NCI-H187 treated with DMSO at 0.1 percent for 48 hours (cell line): Measurements from ENCODE around the gene ILDR2.

Experiments used
- DNase-seq: peaks from one replicate; lab custom pipeline; 2025; lab: John Stamatoyannopoulos, UW

The ILDR2 gene

DNA sequence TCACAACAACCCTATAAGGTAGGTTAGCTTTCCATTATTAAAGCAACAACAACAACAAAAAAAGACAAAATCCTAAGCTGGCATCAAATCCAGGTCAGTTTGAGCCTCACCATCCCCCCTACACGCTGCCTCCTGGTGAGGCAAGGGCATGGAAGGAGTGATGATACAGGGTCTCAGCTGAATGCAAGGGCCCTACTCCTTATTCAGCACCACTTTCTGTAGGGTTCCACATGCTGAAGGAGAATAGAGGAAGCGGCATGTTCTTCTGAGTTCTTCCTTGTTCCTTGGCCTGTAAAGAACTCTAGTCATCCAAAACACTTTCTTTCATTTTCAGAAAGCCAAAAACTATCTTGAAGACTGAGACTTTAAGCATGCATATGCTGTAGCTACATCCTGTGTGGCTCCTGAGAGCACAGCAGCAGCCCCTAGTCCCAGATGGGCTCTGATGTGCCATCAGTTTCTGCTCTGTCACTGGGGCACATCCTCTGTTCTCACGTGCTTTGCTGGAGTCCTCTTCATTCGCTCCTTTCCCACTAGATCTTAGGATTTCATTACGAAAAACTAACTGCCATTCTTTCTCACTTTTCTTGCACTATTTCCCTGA, 6.2 kb downstream of the ILDR2 start:
- no peak for DNase-seq

DNA sequence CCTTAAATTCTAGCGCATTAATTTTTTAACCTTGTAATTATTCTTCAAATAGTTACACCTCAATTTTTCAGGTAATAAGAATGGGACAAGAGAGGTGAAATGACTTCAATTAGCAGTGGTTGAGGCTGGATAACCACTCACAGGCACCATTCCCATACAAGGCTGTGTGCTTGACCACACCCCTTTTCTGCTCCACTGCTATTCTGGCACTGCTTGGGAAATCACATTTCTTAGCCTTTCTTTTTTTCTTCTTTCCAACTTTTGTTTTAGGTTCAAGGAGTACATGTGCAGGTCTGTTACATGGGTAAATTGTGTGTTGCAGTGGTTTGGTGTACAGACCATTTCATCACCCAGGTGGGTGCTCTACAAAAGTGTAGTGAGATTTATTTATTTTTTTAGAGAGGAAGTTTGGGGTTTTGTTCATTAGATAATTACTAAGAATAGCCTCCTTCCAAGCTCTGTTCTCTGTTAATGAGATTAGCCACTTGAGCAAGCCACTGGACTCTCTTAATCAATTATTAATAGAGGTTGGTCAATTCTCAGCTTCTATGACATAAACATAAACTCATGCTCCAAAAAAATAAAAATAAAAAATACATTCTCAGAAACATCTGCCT, 14.4 kb downstream of the ILDR2 start:
- DNase-seq = no peak

DNA sequence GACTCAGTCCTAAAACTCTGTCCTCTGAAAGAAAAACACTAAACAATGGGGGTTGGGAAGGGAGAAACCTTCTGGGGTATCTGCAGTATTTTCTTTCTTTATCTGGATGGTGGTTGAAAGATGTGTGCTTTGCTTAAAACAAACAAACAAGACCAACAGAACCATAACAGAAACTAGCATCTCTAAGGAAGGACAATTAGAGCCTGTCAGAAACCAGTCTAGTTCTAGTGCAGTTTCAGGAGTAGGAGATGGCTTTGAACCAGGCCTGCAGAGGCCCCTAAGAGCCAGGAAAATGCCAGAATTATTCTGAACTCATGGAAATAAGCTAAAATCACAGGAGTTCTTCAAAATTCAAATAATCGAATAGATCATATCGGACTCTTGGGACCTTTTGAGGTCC, 18.5 kb downstream of the ILDR2 start:
- DNase-seq = no peak

DNA sequence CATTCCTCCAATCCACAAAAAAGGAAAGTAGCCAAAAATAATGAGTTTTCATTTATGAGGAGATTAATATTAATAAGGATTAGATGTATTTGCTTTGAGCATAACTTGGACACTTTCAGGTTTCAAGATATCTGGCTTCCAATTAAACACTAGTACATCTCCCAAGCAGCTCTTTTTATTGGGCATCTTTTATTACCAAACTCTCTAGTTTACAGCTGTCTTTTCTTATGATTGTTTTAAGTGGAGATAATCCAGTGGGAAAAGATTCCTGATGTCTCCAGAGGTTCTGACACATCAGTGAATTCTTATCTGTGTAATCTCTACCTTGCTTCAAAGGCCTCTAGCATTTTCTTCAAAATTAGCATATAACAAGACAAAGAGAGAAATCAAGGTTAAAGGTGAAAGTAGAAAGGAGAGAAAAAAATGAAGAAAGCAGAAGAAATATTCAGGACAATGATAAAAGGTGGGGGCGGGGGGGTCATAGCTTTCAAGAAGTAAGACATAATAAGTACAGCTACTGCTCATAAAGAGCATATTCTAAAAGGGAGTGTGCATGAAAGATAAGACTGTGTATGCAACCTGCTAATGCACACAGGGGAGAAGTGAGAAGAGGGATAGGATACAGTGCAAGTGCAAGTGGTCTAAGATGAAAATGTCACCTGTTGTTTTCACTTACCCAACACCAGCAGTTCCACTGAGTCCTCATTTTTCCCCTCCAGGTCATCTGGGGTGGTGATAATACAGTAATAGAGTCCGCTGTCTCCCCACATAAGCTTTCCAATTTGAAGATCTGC, 19.1 kb downstream of the ILDR2 start:
- DNase-seq = no peak

- no peak for DNase-seq
These were observed 21.8 kb downstream of the ILDR2 start for GRCh38 chr1:166953491-166953890.

- DNase-seq = no peak
These were observed 23.2 kb downstream of the ILDR2 start for GRCh38 chr1:166952002-166952746.

- DNase-seq = no peak
These were observed 24.3 kb downstream of the ILDR2 start for GRCh38 chr1:166951050-166951449.

DNA sequence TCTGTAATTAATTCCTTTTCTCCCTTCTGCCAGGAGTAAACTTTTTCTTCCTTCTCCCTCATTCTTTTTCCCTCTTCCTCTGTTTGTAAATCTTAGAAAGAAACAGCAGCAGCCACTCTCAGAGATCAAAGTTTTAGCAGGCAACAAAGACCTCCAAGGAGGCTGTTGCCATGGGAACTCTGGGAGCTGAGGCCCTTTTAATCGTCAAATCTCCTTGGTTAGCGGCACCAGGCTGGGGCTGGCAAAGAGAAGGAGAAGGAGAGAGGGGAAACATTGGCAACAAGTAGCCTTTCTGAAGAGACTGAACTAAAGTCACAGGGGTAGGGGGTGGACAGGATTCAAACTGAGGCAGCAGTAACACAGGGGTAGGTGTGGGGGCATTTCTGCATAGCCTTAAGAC, 25.2 kb downstream of the ILDR2 start:
- DNase-seq = no peak

DNA sequence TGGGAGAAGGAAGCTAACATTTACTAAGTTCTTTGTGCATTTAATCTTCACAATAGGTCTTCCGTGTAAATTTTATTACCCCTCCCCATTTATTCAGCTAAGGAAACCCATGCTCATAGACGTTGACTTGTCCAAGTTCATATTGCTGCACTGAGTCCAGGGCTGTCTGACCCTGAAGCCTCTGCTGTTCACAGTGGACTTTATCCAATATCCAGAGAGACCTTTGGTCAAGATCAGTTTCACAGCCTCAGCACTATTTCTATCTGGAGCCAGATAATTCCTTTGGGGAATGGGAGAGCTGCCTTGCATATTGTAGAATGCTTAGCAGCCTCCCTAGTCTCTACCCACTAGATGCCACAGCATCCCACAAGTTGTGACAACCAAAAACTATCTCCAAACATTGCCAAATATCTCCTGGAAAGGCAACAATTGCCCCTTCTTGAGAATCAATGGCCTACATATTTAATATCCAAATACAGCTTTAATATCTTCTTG, 26.4 kb downstream of the ILDR2 start:
- no peak for DNase-seq

GRCh38 chr1:166947398-166948043, 27.8 kb downstream of the ILDR2 start:
- no peak for DNase-seq

GRCh38 chr1:166944186-166944967, 31.0 kb downstream of the ILDR2 start:
- DNase-seq = no peak

DNA sequence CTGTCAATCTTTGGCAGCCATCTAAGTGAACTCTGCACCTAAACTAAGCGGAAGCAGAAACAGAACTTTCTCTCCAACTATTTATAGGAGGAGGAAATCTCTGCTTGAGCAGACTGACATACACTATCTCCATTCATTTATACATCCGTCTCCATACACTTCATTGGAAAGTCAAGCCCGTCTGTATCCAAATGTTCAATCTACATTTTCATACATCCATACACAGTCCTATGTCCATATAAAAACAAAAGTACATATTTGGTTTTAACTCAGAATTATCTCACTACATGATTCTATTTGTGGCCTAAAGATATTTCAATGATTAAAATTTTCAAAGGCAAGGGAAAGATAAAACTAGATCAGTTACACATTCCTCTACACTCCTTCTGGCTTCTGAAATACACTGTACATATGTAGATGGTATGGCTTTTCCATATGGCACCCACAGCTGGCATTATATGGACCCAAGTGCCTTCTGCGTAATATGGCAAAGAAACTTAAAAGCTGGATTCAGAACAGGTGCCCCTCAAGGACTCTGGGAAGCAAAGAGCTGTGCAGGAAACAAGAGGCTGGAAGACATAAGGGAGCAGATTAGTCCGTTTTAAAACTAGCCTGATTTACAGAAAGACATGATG, 35.5 kb downstream of the ILDR2 start:
- no peak for DNase-seq

GRCh38 chr1:166937962-166938361, 37.4 kb downstream of the ILDR2 start:
- DNase-seq = no peak

GRCh38 chr1:166937329-166937728, 38.0 kb downstream of the ILDR2 start:
- no peak for DNase-seq

GRCh38 chr1:166933633-166934032, 41.7 kb downstream of the ILDR2 start:
- DNase-seq = no peak

GRCh38 chr1:166933140-166933539, 42.2 kb downstream of the ILDR2 start:
- DNase-seq = no peak

DNA sequence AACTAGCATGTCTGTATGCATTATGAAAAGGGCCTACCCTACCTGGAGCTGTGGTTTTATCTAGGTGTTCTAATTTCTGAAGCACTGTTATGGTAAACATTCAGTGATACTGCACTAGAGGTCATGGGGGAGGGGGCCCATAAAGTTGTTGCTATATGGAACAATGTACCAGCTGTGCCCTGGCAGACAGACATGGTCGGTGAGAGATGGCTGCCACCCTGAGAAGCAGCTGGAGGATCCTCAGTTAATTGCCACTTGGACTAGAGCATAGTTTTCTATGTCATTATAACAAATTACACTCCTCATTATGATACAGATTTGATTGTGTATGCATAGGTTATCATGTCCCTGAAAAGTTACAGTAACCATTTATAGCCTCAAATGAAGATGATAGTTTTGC, 45.4 kb downstream of the ILDR2 start:
- DNase-seq = no peak

DNA sequence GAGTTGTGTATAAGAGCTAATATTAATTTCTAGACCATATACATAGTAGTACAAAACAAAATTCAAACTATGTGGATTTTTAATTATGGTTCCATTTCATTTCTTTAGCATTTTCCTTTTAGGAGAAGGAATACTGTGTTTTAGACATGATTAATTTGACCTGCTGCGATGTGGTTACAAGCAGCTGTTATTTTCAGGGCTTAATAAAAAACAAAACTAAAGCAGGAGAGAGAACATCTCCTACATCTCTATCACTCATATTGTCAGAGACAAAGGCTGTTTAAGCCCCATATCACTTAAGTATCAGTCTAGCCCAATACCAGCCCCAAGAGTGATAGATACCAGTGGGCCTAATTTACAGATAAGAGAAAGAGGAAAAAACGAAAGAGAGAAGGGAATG, 47.6 kb downstream of the ILDR2 start:
- DNase-seq = no peak

DNA sequence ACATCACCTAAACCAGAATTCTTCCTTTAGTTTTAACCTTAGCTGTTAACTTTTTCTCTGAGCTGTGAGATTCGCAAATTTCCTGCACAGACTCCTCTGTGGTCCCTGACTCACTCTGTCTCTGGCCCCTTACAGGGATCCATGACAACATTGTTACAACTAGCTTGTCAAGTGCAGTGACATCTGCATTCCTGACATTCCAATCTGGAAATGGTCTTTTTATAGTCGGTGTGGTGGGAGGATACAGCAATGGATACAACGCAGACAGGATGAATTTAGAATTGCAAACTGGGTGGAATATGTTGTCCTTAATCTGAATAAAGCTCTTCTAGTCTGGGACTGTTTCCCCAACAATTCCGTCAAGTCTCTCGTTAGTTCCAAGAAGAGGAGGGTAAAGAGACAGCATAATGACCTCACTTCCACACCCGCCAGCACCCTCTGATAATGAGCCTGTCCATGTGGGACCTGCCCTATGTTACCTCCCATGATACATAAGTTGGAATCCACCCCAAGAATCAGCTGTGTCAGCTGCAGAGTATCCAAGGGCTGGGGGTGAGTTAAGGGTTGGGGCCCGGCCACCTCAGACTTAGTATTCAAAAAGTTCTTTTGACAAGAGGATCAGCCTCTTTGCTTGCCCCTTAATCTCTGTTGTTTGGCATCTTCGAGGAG, 49.4 kb downstream of the ILDR2 start:
- no peak for DNase-seq
